ENCODE data around the gene MYO1C.

The MYO1C gene

GRCh38 chr17:1505586-1505985, 13.1 kb upstream of the MYO1C start:
- DNase-seq = no peak

- no peak for DNase-seq
Observed at GRCh38 chr17:1504866-1505265, 12.4 kb upstream of the MYO1C start.

- no peak for DNase-seq
Observed at GRCh38 chr17:1503699-1504098, 11.2 kb upstream of the MYO1C start.

- DNase-seq = no peak
Observed at GRCh38 chr17:1498869-1499268, 6.4 kb upstream of the MYO1C start.

- no peak for DNase-seq
Observed at GRCh38 chr17:1498233-1498632, 5.7 kb upstream of the MYO1C start.

DNA sequence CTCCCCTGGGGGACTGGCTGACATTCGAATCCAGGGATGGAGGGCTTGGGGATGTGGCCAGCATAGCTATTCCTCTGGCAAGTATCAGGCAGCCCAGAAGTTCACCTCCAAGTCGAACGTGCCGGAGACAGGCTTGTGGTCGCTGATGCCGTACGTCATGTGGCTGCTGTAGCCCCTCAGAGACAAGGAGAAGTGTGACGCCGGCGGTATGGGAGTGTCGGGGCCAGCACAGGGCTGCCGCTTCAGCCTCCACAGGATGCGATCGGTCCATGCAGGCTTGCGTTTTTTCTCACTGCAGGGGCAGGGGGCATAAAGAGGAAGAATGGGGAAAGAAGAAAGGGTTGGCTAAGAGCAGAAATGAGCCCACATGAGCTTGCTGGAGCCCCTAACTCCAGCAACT, 5.3 kb upstream of the MYO1C start:
- no peak for DNase-seq

DNA sequence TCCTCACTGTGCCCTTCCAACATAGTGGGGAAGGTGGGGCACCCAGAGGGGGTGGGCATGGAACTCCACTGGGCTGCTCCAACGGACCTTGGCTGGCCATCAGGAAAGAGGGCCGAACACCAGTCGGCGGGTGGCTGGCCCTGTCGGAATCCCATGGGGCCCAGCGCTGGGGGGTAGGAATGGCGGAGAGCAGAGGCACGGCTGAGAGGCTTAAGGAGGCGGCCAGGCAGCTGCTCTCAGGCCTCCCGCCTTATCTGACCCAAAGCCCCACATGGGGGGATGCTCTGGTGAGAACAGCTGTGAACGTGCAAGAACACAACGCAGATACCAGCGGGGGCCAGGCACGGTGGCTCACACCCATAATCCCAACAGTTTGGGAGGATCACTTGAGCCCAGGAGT, 4.4 kb upstream of the MYO1C start:
- DNase-seq = no peak

DNA sequence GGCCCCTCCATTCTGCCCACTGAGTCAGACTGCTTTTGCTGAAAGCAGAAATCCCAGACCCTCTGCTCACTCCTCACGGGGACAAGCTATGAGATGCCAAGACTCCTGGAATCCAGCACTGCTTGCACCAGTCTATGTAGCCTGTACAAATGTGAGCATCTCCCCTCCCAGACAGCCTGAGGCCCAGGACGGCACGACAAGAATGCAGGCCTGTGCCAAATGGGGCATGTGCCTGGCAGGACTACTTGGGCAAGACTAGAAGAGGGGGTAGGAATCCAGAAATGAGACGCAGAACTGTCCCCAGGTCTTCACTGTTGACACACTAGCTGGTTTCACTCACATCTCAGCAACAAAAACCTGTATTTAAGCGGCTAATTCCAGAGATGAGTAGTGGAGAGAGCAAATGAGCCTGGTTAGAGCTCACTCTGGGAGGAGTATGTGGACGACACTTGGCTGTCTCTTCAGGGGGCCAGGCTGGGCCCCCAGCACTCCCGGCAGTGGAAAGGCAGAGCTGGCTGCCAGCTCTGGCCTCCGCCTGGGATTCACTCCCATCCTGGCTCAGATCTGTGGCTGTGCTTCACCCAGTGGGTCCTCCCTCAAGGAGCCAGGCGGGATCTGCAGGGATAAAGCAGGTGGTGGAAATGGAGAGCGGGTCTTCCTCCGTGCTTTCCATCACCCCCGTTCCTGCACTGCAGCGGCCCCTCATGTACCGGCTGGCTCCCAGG, 2.9 kb upstream of the MYO1C start:
- no peak for DNase-seq

GRCh38 chr17:1494736-1495253, 2.3 kb upstream of the MYO1C start:
- DNase-seq = no peak

- no peak for DNase-seq
Observed at GRCh38 chr17:1494203-1494602, 1.7 kb upstream of the MYO1C start.

DNA sequence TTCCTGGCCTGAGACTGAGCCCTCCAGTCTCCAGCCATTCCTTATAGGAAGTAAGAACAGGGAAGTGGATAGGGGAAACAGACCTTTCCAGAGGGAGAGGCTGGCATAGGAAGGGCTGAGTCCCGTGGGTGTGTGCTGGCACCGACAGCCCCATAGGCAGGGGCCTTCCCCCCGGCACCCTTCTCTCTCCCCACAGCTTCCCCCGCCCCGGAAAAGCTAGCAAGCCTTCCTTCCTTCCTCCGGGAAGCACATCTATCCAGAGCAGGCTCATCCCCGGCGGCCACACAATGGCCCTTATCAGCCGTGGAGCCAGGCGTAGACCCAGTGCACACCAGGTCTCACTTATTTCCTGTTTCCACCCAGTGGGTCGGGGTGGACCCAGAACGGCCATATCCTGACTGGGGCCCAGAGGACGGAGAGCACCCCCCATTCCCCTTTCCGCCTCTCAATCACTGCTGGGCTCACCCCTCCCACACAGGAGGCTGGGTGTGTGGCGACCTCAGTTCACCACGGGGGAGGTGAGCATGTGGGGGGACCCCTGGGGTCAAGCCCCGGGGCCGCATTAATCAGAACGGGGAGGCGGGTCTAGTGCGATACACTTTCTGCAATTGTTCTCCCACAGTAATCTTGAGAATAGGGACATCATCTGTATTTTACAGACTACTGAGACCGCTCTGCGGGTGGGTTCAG, 950 bp upstream of the MYO1C start:
- DNase-seq = no peak

DNA sequence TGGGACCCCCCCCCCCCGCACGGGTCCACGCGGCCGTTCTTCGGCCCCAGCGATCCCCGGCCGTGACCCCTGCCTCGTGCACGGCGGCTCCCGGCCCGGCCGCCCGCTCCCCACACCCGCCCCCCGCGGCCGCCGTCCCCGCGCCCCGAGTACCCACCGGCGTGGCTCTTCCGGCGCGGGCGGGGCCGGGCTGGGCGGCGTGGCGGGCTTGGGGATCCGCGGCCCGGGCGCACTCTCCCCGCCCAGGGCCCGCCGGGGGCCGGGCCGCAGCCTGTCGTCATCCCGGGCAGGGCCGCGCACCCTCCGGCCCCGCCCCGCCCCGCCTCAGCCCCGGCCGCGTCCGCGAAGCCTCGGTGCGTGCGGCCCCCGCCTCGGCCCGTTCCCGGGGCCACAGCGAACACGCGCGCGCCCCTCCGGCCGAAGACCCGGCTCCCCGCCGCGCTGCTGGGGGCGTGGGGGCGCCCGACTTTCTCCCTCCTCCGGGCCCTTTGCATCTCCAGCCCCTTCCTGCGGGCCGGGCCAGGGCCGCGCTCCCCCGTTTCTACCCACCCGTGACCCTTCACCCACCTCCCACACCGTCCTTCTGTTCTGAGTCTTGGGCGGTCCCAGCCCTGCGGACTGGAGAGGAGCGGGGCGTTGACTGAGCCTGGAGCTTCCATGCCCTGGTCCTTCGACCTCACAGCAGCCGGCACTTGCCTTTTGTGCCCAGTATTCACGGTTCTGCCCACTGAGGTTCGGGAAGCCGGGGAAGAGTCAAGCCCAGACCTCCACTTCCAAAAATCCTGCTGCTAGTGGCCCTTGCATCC, 840 bp downstream of the MYO1C start:
- DNase-seq = no peak

DNA sequence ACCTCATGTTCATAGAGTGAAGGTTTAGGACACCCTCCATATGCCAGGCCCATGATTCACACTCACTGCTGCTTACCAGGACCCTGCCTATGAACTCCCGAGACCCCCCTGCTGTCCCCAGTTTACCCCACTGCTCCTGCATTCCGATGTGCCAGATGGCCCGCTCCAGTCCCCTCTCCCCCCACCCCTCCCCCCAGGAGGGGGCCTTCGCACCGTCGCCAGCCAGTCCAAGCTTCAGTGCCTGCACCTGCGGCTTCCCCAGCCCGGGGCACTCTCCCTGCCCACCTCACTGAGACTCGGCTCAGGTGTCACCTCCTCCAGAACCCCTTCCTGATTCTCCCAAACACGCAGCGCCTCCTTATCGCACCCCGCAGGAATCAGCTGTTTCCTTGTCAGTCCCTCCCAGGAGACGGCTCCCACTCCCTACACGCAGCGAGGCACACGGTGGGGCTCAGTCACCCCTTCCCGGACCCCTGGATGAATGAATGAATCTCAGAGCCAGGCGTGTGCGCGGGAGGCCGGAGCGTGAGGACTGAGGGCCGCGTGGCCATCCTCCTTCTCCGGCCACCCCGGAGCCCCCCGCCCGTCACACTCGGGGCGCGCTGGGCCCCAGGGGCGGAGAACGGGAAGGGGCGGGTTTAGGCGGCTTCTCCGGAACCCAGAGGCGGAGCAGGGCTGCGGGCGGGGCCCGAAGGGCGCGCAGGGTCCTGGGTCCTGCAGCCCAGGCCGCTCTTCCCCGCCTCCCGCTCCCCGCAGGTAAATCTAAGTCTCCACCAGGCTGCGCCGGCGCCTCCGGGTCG, 1.6 kb downstream of the MYO1C start:
- DNase-seq = peak; percentile 7

- no peak for DNase-seq
Observed at GRCh38 chr17:1488826-1489270, 3.6 kb downstream of the MYO1C start.

- DNase-seq = peak; percentile 23
Observed at GRCh38 chr17:1487939-1488825, 4.3 kb downstream of the MYO1C start.

DNA sequence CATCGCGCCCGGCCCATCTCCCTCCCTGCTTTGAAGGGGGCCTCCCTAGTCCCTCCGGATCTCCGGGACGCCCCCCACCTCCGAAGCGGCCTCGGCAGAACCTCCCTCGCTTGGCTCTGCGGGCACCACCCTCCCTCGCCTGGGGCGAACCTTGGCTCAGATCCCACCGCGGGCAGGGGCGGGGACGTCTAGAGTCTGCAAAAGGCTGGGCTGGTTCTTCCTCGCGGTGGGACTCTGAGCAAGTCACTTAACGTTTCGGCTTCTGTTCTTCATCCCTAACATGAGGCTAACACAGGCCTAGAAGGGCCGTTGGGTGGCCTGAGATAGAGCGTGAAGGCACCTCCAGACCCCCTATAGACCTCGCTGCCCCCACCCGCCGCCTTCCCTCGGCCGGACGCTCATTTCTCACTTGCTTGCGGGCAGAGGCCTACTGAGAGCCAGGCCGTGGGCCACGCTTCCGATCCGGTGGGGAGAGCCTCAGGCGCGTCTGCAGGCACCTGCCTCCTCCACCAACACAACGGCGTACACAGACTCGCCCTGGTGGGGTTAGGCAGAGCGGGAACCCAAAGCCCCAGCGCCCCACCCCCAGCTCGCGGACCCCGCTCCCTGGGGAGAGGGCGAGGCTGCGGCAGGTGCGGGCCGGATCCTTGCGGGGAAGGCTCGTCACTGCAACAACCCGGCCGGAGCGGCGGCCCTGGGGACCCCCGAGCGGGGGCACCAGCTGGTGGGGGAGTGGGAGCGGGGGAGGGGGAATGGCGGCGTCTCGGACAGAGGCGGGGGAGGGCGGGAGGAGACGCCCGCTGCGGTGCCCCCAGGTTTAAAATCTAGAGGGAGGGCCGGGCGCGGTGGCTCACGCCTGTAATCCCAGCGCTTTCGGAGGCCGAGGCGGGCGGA, 5.4 kb downstream of the MYO1C start:
- DNase-seq = peak; percentile 45

GRCh38 chr17:1485423-1486376, 6.8 kb downstream of the MYO1C start:
- peak; percentile 14 for DNase-seq

- peak; percentile 47 for DNase-seq
Observed at GRCh38 chr17:1484676-1485422, 7.6 kb downstream of the MYO1C start.
